OCI-LY7 (cell line): ENCODE data around the gene NRP1. TPM values are rescaled to one million over a fixed set of nuclear protein-coding genes. Genes with fewer than 3 reads are reported as not detected.
"Not testable (repeated sequence)": the region's sequence is repeated elsewhere in the genome, so short reads cannot be mapped to it uniquely, and the experiment has no call there.

ENCODE experiments used
- BruUV-seq: library from RNA; stranded (reverse); fragments of 400-500 nt; replicated peaks from 2 replicates; lab custom pipeline; 2021; lab: Mats Ljungman, UMichigan
- CTCF ChIA-PET: fragments of 300-600 bp; sonication (Branson Sonifier 250); formaldehyde crosslinking; loops from one replicate; lab custom pipeline; 2022; ENCODE audit warnings: antibody characterized with exemption; ENCODE audit not compliant: unreplicated experiment; lab: Charles Lee
- POLR2A ChIA-PET: fragments of 300-600 bp; sonication (Branson Sonifier 250); formaldehyde crosslinking; loops from one replicate; lab custom pipeline; 2022; ENCODE audit warnings: antibody characterized with exemption; lab: Charles Lee
- DNase-seq: peaks from one replicate; pipeline ENCODE4 v3.0.0-alpha.2; 2015; ENCODE audit warnings: low spot score
- H2AFZ ChIP-seq: fragments of 200-600 bp; sonication (generic), shearing (Covaris generic); 2 replicates; pipeline ENCODE4 v1.6.1; 2014; ENCODE audit warnings: mild to moderate bottlenecking, antibody characterized with exemption, low read length, moderate library complexity
- H3K27ac ChIP-seq: fragments of 200-600 bp; sonication (generic); 2 replicates; pipeline ENCODE4 v1.5.1; 2014; ENCODE audit warnings: mixed run types, low read depth, mild to moderate bottlenecking, moderate library complexity, low read length, inconsistent platforms; ENCODE audit not compliant: poor library complexity, severe bottlenecking
- H3K36me3 ChIP-seq: fragments of 200-600 bp; sonication (generic); 2 replicates; pipeline ENCODE4 v1.6.1; 2014; ENCODE audit warnings: mild to moderate bottlenecking, antibody characterized with exemption, low read length, moderate library complexity, mixed read lengths; ENCODE audit not compliant: insufficient read depth
- H3K4me1 ChIP-seq: fragments of 200-600 bp; sonication (generic); 2 replicates; pipeline ENCODE4 v1.5.1; 2014; ENCODE audit warnings: mild to moderate bottlenecking, low read length; ENCODE audit not compliant: insufficient read depth, poor library complexity, severe bottlenecking
- H3K4me2 ChIP-seq: fragments of 200-600 bp; sonication (generic); 2 replicates; pipeline ENCODE4 v1.6.1; 2014; ENCODE audit warnings: mild to moderate bottlenecking, low read length
- H3K4me3 ChIP-seq: fragments of 200-600 bp; sonication (generic); 2 replicates; pipeline ENCODE4 v1.5.1; 2014; ENCODE audit warnings: mild to moderate bottlenecking, low read depth, low read length; ENCODE audit not compliant: poor library complexity, severe bottlenecking
- H3K79me2 ChIP-seq: fragments of 200-600 bp; sonication (generic); 2 replicates; pipeline ENCODE4 v1.6.1; 2016; ENCODE audit warnings: low read depth, mild to moderate bottlenecking, low read length, moderate library complexity, mixed read lengths; ENCODE audit not compliant: insufficient read depth
- H3K9me2 ChIP-seq: fragments of 200-600 bp; sonication (generic); 2 replicates; pipeline ENCODE4 v1.6.1; 2016; ENCODE audit warnings: mild to moderate bottlenecking, low read length, mixed read lengths; ENCODE audit not compliant: insufficient read depth
- H3K9me3 ChIP-seq: fragments of 200-600 bp; sonication (generic); 2 replicates; pipeline ENCODE4 v1.6.1; 2014; ENCODE audit warnings: mild to moderate bottlenecking, mixed run types, low read length, mixed read lengths
- H4K20me1 ChIP-seq: fragments of 200-600 bp; sonication (generic); 2 replicates; pipeline ENCODE4 v1.6.1; 2014; ENCODE audit warnings: mild to moderate bottlenecking, antibody characterized with exemption, low read length, moderate library complexity, mixed read lengths; ENCODE audit not compliant: insufficient read depth
- CTCF ChIP-seq: fragments of 200-600 bp; sonication (generic); conservative IDR thresholded peaks from 2 replicates; pipeline ENCODE4 v1.5.1; 2014; ENCODE audit warnings: mild to moderate bottlenecking, antibody characterized with exemption, low read length, moderate library complexity, mixed read lengths
- EZH2phosphoT487 ChIP-seq: fragments of 200-600 bp; sonication (generic); IDR thresholded peaks from 2 replicates; pipeline ENCODE4 v1.6.1; 2018; ENCODE audit warnings: low read depth, borderline replicate concordance, mild to moderate bottlenecking, mixed run types, antibody characterized with exemption, low read length, moderate library complexity, mixed read lengths
- intact Hi-C: fragments of 100-400 bp; cut with micrococcal nuclease; formaldehyde crosslinking; loops from one replicate; pipeline ENCODE4 v1.10.0; 2022; ENCODE audit not compliant: unreplicated experiment
- total RNA-seq, 2 experiments: library from RNA; depleted of rRNA in 1 of 2; stranded (reverse); fragments of >200 nt in 1 of 2; shearing (Covaris generic) in 1 of 2; gene quantifications; 2 replicates each; pipeline ENCODE4 v1.2.3, GENCODE V29; 2014 to 2022

The NRP1 gene
- total RNA-seq, 2 experiments from 2014 or later = not detected

GRCh38 chr10:33301097-33301789 is 33.2 kb downstream of the NRP1 start:
- POLR2A ChIA-PET = no interaction called here
- Histone ChIP-seq H3K79me2 (no peaks in the 10 kb centered on the region), H3K36me3 (no peaks in the 10 kb centered on the region)

GRCh38 chr10:33300544-33300943 is 33.9 kb downstream of the NRP1 start:
- intact Hi-C loops, H3K9me2 ChIP-seq, CTCF ChIA-PET, H3K27ac ChIP-seq, H3K4me1 ChIP-seq, BruUV-seq, H3K4me3 ChIP-seq, H2AFZ ChIP-seq, H3K4me2 ChIP-seq, H3K9me3 ChIP-seq, H4K20me1 ChIP-seq, H3K79me2 ChIP-seq, H3K36me3 ChIP-seq, DNase-seq: not testable (repeated sequence)
- POLR2A ChIA-PET = interaction anchor here (0.5 to 0.6 kb wide), 2 partner anchors 1588 to 1708 kb away, joined by 3 read pairs; no protein-coding TSS in a partner anchor

More at GRCh38 chr10:33301097-33301789, 33.2 kb downstream of the NRP1 start:
- no peak for DNase-seq
- no peaks in the 10 kb centered on the region for H3K9me2 ChIP-seq
- intact Hi-C loops = no loop called here
- BruUV-seq = no TSS peak
- H3K9me3 ChIP-seq = no peaks in the 10 kb centered on the region
- H3K4me1 ChIP-seq = no peaks in the 10 kb centered on the region
- CTCF ChIA-PET = no interaction called here
- H4K20me1 ChIP-seq = no peaks in the 10 kb centered on the region
- H3K4me2 ChIP-seq = no peak overlapping the region
- no peak overlapping the region for H2AFZ ChIP-seq
- no peak overlapping the region for H3K4me3 ChIP-seq
- no peak overlapping the region for H3K27ac ChIP-seq
- TF ChIP-seq CTCF (no peak), EZH2phosphoT487 (no peak)

GRCh38 chr10:33298893-33299292 is 35.6 kb downstream of the NRP1 start:
- H3K4me1 ChIP-seq = no peaks in the 10 kb centered on the region
- no peaks in the 10 kb centered on the region for H3K79me2 ChIP-seq
- no TSS peak for BruUV-seq
- intact Hi-C loops = no loop called here
- DNase-seq = no peak
- H3K9me3 ChIP-seq = no peaks in the 10 kb centered on the region
- ChIA-PET POLR2A (interaction anchor here (0.5 kb wide), 1 partner anchor 1245 kb away, joined by 4 read pairs; no protein-coding TSS in a partner anchor), CTCF (no interaction called here)
- H2AFZ ChIP-seq = no peak overlapping the region
- H4K20me1 ChIP-seq = no peaks in the 10 kb centered on the region
- no peaks in the 10 kb centered on the region for H3K36me3 ChIP-seq
- no peak overlapping the region for H3K4me2 ChIP-seq
- no peaks in the 10 kb centered on the region for H3K9me2 ChIP-seq
- TF ChIP-seq EZH2phosphoT487 (no peak), CTCF (no peak)
- H3K4me3 ChIP-seq = no peak overlapping the region
- H3K27ac ChIP-seq = no peak overlapping the region
